Panc1 (cell line): ENCODE results near the gene TMEM82. TPM values are rescaled to one million over a fixed set of nuclear protein-coding genes. Genes with fewer than 3 reads are reported as not detected.

Source experiments
- ATAC-seq: fragments of 200-7000 bp; cut with Tn5 transposase; 2 replicates; pipeline ENCODE4 v1.9.1; 2020; ENCODE audit warnings: mild to moderate bottlenecking, moderate library complexity
- BruUV-seq: library from RNA; stranded (reverse); fragments of 400-500 nt; replicated peaks from 2 replicates; lab custom pipeline; 2021; lab: Mats Ljungman, UMichigan
- CTCF ChIA-PET: fragments of 300-600 bp; sonication (Branson Sonifier 250); formaldehyde crosslinking; loops from one replicate; lab custom pipeline; 2022; ENCODE audit warnings: antibody characterized with exemption; lab: Charles Lee
- POLR2A ChIA-PET: fragments of 300-600 bp; sonication (Branson Sonifier 250); formaldehyde crosslinking; loops from one replicate; lab custom pipeline; 2022; ENCODE audit warnings: antibody characterized with exemption; lab: Charles Lee
- DNase-seq: peaks from one replicate; pipeline ENCODE4 v3.0.0-alpha.2; 2010; ENCODE audit warnings: low read depth, low spot score
- H3K27ac ChIP-seq: 2 replicates; pipeline ENCODE4 v1.5.1; 2011; ENCODE audit warnings: mild to moderate bottlenecking, low read length, inconsistent platforms
- H3K27me3 ChIP-seq: fragments of 200-500 bp; sonication (Bioruptor generic); 2 replicates; pipeline ENCODE4 v1.6.0; 2014; ENCODE audit warnings: low read length, inconsistent platforms; ENCODE audit not compliant: control insufficient read depth, insufficient read depth
- H3K36me3 ChIP-seq: fragments of 200-500 bp; sonication (Bioruptor generic); 2 replicates; pipeline ENCODE4 v1.5.1; 2014; ENCODE audit warnings: inconsistent platforms, mild to moderate bottlenecking, low read length, moderate library complexity; ENCODE audit not compliant: control insufficient read depth, insufficient read depth
- H3K4me1 ChIP-seq: 2 replicates; pipeline ENCODE4 v1.5.1; 2011; ENCODE audit warnings: inconsistent platforms, mild to moderate bottlenecking, low read length, moderate library complexity; ENCODE audit not compliant: control insufficient read depth, insufficient read depth
- H3K4me3 ChIP-seq, 2 experiments: 2 replicates each; pipeline ENCODE4 v1.5.1; 2011 to 2012; ENCODE audit warnings: low read depth in 2 of 2, low read length in 2 of 2, mild to moderate bottlenecking in 2 of 2, inconsistent platforms in 1 of 2, moderate library complexity in 1 of 2
- H3K9me3 ChIP-seq: fragments of 200-500 bp; sonication (Bioruptor generic); 2 replicates; pipeline ENCODE4 v1.5.1; 2014; ENCODE audit warnings: low read depth, mild to moderate bottlenecking, inconsistent platforms, low read length, moderate library complexity; ENCODE audit not compliant: control insufficient read depth, insufficient read depth
- POLR2AphosphoS5 ChIP-seq: IDR thresholded peaks from 2 replicates; pipeline ENCODE4 v1.6.1; 2012; ENCODE audit warnings: mild to moderate bottlenecking, low read depth, low read length, moderate library complexity
- SIN3A ChIP-seq: IDR thresholded peaks from 2 replicates; pipeline ENCODE4 v1.6.1; 2012; ENCODE audit warnings: low read depth, mild to moderate bottlenecking, low read length, moderate library complexity, borderline replicate concordance; ENCODE audit not compliant: insufficient read depth
- TCF7L2 ChIP-seq: IDR thresholded peaks from 2 replicates; pipeline ENCODE4 v1.6.1; 2011; ENCODE audit warnings: mild to moderate bottlenecking, low read depth, low read length, inconsistent platforms
- in situ Hi-C: cut with HindIII; loops from 2 replicates; pipeline ENCODE4 v1.10.0; 2016; ENCODE audit warnings: low sequenced_read_pairs, low pct_unique_long_range_greater_than_20kb
- intact Hi-C: fragments of 100-400 bp; cut with micrococcal nuclease; formaldehyde crosslinking; loops from one replicate; pipeline ENCODE4 v1.10.0; 2022; ENCODE audit not compliant: unreplicated experiment
- total RNA-seq: library from RNA; stranded (reverse); gene quantifications from one replicate; pipeline ENCODE4 v1.2.1, GENCODE V29; 2021; ENCODE audit not compliant: unreplicated experiment
- TF ChIP-seq, protein P1 (sequence below): fragments of 450-650 bp; IDR thresholded peaks from 2 replicates; pipeline ENCODE4 v1.5.1; 2017; ENCODE audit warnings: mild to moderate bottlenecking
- TF ChIP-seq, protein P2 (sequence below), 2 experiments: IDR thresholded peaks; 2 replicates each; pipeline ENCODE4 v1.6.1; 2011 to 2012; ENCODE audit warnings: low read depth in 2 of 2, control low read depth in 1 of 2, low read length in 1 of 2, mild to moderate bottlenecking in 1 of 2, moderate library complexity in 1 of 2; ENCODE audit not compliant: insufficient read depth in 1 of 2

The TMEM82 gene
- total RNA-seq, 1 experiment from 2014 or later: not detected

DNA sequence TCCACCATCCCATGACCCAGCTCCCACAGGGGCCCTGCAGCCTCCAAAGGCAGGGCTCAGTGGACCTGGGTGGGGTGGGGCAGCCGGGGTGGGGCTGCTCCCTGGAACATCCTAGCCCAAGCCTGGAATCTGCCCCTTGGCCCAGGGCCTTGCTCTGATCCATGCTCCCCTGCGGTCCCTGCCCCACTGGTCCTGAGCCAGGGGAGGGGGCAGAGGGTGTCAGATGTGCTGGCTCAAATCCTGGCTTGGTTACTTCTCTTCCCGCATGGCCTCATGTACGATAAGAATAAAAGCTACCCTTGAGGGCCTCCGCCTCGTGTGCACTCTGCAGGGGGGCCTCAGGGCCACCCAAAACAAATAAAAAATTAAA lies 5.4 kb upstream of the TMEM82 start:
- ChIA-PET POLR2A (interaction anchor here (0.6 kb wide), 1 partner anchor 17 kb away, joined by 4 read pairs; no protein-coding TSS in a partner anchor), CTCF (no interaction called here)
- in situ Hi-C loops (no loop called here), intact Hi-C loops (no loop called here)
- TF ChIP-seq POLR2AphosphoS5 (no peak), TCF7L2 (no peak)
- TF ChIP-seq, protein P1, sequence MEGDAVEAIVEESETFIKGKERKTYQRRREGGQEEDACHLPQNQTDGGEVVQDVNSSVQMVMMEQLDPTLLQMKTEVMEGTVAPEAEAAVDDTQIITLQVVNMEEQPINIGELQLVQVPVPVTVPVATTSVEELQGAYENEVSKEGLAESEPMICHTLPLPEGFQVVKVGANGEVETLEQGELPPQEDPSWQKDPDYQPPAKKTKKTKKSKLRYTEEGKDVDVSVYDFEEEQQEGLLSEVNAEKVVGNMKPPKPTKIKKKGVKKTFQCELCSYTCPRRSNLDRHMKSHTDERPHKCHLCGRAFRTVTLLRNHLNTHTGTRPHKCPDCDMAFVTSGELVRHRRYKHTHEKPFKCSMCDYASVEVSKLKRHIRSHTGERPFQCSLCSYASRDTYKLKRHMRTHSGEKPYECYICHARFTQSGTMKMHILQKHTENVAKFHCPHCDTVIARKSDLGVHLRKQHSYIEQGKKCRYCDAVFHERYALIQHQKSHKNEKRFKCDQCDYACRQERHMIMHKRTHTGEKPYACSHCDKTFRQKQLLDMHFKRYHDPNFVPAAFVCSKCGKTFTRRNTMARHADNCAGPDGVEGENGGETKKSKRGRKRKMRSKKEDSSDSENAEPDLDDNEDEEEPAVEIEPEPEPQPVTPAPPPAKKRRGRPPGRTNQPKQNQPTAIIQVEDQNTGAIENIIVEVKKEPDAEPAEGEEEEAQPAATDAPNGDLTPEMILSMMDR: no peak
- ATAC-seq (no peak), DNase-seq (no peak)
- H3K27ac ChIP-seq: no peak overlapping the region
- H3K4me1 ChIP-seq: peaks cover 4% of the 10 kb centered on the region
- no TSS peak for BruUV-seq
- H3K36me3 ChIP-seq: no peaks in the 10 kb centered on the region
- H3K9me3 ChIP-seq: no peaks in the 10 kb centered on the region
- no peak overlapping the region for H3K4me3 ChIP-seq
- no peaks in the 10 kb centered on the region for H3K27me3 ChIP-seq

DNA sequence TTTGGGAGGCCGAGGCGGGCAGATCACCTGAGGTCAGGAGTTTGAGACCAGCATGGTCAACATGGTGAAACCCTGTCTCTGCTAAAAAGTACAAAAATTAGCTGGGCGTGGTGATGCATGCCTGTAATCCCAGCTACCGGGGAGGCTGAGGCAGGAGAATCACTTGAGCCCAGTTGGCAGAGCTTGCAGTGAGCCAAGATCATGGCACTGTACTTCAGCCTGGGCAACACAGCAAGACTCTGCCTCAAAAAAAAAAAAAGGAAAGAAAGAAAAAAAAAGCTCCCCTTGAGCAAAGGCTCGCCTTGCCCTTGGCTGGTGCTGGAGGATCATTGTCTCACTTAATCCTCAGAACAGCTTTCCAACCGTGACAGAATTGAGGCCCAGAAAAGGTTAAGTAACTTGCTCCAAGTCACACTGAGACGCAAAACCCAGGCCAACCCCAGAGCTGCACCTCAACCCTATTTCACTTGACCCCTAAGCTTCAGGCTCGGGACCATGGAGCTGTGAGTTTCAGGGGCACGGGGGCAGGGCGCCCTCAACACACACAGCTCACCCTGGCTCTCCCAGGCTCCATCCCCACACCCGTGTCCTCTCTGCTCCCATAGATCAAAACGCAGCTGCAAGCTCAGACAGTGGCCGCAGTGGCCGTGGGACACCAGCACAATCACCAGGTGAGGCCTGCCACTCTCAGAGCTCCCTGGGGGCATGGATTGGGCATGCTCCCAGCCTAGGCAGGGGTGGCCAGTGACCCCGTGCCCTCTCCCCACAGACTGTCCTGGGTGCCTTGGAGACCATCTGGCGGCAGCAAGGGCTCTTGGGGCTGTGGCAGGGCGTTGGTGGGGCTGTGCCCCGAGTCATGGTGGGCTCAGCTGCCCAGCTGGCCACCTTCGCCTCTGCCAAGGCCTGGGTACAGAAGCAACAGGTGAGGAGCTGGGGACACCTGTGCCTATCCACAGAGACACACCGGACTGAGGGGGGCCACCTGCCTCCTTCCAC lies 4.7 kb upstream of the TMEM82 start:
- TF ChIP-seq, protein P2, sequence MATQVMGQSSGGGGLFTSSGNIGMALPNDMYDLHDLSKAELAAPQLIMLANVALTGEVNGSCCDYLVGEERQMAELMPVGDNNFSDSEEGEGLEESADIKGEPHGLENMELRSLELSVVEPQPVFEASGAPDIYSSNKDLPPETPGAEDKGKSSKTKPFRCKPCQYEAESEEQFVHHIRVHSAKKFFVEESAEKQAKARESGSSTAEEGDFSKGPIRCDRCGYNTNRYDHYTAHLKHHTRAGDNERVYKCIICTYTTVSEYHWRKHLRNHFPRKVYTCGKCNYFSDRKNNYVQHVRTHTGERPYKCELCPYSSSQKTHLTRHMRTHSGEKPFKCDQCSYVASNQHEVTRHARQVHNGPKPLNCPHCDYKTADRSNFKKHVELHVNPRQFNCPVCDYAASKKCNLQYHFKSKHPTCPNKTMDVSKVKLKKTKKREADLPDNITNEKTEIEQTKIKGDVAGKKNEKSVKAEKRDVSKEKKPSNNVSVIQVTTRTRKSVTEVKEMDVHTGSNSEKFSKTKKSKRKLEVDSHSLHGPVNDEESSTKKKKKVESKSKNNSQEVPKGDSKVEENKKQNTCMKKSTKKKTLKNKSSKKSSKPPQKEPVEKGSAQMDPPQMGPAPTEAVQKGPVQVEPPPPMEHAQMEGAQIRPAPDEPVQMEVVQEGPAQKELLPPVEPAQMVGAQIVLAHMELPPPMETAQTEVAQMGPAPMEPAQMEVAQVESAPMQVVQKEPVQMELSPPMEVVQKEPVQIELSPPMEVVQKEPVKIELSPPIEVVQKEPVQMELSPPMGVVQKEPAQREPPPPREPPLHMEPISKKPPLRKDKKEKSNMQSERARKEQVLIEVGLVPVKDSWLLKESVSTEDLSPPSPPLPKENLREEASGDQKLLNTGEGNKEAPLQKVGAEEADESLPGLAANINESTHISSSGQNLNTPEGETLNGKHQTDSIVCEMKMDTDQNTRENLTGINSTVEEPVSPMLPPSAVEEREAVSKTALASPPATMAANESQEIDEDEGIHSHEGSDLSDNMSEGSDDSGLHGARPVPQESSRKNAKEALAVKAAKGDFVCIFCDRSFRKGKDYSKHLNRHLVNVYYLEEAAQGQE (IDR thresholded peaks at IDR 0.05; ENCODE audit: insufficient read depth in 1 of 2, low read depth in 2 of 2, low read length in 1 of 2): no peak
- TF ChIP-seq SIN3A: no peak
- no peak for TF ChIP-seq POLR2AphosphoS5
- no peak for TF ChIP-seq TCF7L2
- no peaks in the 10 kb centered on the region for H3K36me3 ChIP-seq
- in situ Hi-C loops (no loop called here), intact Hi-C loops (no loop called here)
- no TSS peak for BruUV-seq
- ATAC-seq: no peak
- peaks cover 4% of the 10 kb centered on the region for H3K4me1 ChIP-seq
- H3K4me3 ChIP-seq: no peak overlapping the region
- no peaks in the 10 kb centered on the region for H3K27me3 ChIP-seq
- ChIA-PET CTCF (interaction anchor here (0.6 kb wide), 1 partner anchor 63 kb away, joined by 4 read pairs; no protein-coding TSS in a partner anchor), POLR2A (interaction anchor here (0.5 to 0.6 kb wide), 2 partner anchors 16 to 18 kb away, joined by 4 read pairs; no protein-coding TSS in a partner anchor)
- no peaks in the 10 kb centered on the region for H3K9me3 ChIP-seq
- no peak for DNase-seq
- H3K27ac ChIP-seq: no peak overlapping the region
